Measurements from ENCODE around the gene TINAGL1.

- TF ChIP-seq CTCF (IDR thresholded peaks at IDR 0.05) (no peak), ZFX (IDR thresholded peaks at IDR 0.05; ENCODE audit: borderline replicate concordance) (no peak)
Observed at GRCh38 chr1:31579374-31579773, 3.1 kb downstream of the TINAGL1 start.

All from 22Rv1 (cell line).